HG03439 (cell line): ENCODE results near the gene IGFBP4.

Experiments used
- ATAC-seq: cut with Tn5 transposase; IDR thresholded peaks from one replicate; pipeline ENCODE4 v1.9.1; 2021; ENCODE audit warnings: mild to moderate bottlenecking, moderate library complexity; ENCODE audit not compliant: unreplicated experiment

IGFBP4 gene

GRCh38 chr17:40431231-40431602 lies 12.0 kb upstream of the IGFBP4 start:
- ATAC-seq = no peak

GRCh38 chr17:40432864-40433528 lies 10.3 kb upstream of the IGFBP4 start:
- no peak for ATAC-seq

GRCh38 chr17:40433551-40434415 lies 9.5 kb upstream of the IGFBP4 start:
- ATAC-seq = no peak

- no peak for ATAC-seq
Measured at GRCh38 chr17:40436636-40437035, 6.6 kb upstream of the IGFBP4 start.

GRCh38 chr17:40437095-40437732 lies 6.0 kb upstream of the IGFBP4 start:
- no peak for ATAC-seq

- ATAC-seq = no peak
Measured at GRCh38 chr17:40440166-40440565, 3.1 kb upstream of the IGFBP4 start.

- no peak for ATAC-seq
Measured at GRCh38 chr17:40442392-40443195, 656 bp upstream of the IGFBP4 start.

- ATAC-seq = peak; percentile 13
Measured at GRCh38 chr17:40443988-40444899, 994 bp downstream of the IGFBP4 start.

- ATAC-seq = no peak
Measured at GRCh38 chr17:40445751-40446468, 2.7 kb downstream of the IGFBP4 start.

- ATAC-seq = no peak
Measured at GRCh38 chr17:40447148-40447644, 3.9 kb downstream of the IGFBP4 start.

- ATAC-seq = no peak
Measured at GRCh38 chr17:40447806-40448205, 4.6 kb downstream of the IGFBP4 start.

GRCh38 chr17:40448213-40448638 lies 5.0 kb downstream of the IGFBP4 start:
- no peak for ATAC-seq

- no peak for ATAC-seq
Measured at GRCh38 chr17:40448639-40449261, 5.5 kb downstream of the IGFBP4 start.

- ATAC-seq = no peak
Measured at GRCh38 chr17:40450175-40450574, 6.9 kb downstream of the IGFBP4 start.

GRCh38 chr17:40451420-40451819 lies 8.2 kb downstream of the IGFBP4 start:
- no peak for ATAC-seq

- no peak for ATAC-seq
Measured at GRCh38 chr17:40452216-40452787, 9.1 kb downstream of the IGFBP4 start.

GRCh38 chr17:40452921-40453378 lies 9.7 kb downstream of the IGFBP4 start:
- no peak for ATAC-seq
